Measurements from ENCODE around the gene MYADML2.

MYADML2 gene

GRCh38 chr17:81909966-81910839, 36.8 kb downstream of the MYADML2 start:
- no peak for DNase-seq

DNA sequence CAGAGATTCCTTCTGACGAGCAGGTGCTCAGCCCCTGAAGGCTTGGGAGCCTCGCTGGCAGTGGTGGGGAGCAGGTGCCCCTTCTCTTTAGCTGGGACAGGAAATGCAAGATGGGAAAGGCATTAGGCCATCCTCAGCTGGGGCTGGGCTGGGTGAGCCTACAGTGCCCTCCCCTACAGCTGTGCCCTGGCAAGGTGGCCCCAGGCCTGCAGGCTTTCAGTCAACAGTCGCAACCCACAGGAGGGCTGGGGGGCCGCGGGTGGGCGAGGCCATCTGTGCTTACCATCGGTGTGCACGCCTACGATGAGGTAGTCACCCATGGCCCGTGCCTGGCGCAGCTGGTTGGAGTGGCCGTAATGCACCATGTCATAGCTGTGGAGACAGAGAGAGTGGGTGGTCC, 37.8 kb downstream of the MYADML2 start:
- DNase-seq, result no peak

DNA sequence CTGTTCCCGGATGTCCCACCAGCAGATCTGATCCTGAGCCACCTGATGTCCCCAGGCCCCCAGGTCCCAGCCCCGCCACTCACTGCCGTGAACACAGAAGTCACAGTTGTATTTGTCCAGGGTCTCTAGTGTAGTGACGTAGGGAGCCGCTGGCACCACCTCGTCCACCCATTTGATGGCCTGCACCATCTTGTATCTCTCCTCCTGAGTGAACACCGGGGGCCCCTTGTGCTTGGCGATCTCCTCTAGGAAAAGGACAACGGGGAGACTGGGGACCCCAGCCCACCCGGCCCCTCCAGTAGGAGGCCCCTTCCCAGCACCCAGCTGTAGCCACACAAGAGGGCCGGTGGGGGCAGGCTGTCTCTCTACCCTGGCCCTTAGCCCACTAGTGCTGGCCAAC, 38.2 kb downstream of the MYADML2 start:
- no peak for DNase-seq

- no peak for DNase-seq
Measured at GRCh38 chr17:81907219-81908145, 39.6 kb downstream of the MYADML2 start.

DNA sequence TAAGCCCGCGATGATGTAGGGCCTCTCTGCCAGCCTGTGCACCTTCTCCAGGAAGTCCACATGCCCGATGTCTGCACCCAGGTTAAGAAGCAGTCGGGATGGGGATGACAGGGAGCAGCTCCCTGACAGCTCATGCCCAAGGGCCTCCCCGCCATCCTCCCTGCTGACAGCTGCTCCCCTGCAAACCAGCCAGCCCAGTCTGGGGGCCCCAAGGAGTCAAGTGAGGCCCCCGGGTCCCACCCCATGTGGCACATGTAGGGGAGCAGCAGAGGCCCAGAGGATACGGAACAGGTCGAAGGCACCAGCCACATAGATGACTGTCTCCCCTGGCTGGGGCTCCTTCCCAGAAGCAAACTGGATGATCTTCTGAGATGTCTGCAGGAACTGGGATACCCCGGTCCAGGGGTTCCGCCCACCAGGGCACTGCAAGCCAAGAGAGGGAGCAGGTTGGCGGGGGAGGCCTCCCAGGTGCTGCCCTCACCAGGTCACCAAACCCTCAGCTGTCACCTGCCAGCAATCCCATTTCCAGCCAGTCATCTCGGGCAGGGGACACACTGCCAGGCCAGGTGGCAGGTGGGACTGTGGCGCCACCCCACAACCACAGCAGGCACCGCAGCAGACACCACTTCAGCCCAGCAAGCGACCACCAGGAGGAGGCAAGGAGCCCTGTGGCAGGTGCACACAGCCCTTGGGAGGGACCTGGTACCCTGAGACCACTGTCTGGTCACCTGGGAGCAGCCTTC, 40.4 kb downstream of the MYADML2 start:
- DNase-seq, result no peak

DNA sequence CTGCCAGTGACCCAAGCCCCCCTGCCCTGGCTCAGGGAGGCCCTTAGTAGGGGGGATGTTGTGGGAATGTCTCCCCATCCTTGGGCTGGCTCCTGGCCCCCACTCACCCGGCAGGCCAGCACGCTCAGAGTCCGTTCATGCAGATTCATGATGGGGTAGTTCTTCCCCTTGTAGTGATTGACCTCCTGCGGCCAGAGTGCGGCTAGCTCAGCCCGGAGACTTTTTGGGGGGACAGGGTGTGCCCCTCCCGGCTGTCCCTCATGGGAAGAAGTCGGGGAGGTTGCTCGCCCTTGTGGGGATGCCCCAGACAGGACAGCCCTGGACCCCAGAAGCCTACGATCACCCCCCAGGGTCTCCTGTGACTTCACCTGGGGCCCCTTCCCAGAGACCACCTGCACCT, 41.0 kb downstream of the MYADML2 start:
- DNase-seq, result no peak

GRCh38 chr17:81905424-81905875, 41.6 kb downstream of the MYADML2 start:
- DNase-seq, result no peak

DNA sequence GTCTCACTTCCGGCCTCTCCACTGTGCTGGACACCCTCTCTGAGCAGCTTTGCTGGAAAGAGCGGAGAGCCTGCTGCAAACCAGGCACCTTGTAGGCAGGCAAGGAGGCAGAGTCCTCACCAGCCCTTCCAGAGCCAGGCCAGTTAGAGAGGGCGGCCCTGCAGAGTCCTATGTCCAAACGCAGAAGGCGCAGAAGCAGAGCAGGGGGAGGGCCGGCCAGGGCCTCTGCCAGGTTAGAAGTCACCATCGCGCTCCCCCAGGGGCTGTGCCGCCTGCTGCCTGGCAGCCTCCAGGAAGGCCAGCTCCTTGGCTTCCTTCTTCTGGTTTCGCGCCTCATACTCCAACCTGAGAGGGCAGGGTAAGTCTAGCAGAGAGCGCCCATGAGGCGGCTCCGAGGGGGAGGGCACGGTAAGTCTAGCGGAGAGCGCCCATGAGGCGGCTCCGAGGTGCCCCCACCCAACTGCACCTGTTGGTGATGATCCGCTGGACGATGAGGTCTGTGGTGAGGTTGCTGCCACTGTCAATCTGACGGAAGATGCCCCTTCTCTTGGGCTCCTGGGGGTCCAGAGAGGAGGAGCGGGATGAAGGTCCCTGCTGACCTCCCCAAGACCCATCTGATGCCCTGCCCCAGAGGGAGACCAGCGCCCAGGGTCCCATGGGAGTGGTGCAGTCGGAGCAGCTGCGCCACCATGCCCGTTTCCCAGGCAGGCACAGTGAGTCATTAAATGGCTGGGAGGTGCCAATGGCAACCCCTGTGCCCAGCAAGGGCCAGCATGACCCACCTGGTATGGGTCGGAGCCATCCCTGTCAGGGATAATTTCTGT, 42.2 kb downstream of the MYADML2 start:
- no peak for DNase-seq

DNA sequence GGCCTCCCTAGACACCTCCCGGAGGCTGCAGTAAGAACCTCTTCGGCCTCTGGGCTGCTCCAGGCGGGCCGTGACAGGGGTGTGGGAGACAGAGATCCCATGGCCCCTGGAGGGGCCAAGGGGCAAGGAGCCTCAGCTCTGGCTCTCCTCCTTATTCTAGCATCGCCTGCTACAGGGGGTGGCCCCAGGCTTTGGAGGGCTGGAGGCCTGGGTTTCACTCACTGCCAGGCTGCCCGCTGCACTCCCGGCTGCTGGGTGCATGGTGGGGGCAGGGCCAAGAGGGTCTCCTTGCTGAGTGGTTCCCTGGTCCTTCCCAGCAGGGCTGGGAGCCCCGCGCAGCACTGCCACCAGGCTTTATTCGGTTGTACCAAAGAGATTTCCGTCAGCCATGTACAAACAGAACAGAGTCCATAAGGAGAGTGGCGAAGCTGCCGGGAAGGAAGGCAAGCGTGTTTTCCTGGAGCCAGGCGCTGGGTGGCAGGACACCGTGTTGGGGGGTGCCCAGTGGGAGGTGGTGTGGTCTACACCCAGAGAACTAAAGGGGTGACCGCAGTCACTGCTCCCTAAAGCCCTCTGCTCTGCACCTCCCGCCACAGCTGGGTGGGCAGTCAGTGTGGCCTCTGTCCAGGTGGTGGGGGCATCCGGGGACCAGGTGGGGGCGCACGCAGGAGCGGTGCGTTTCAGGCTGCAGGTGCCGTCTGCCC, 43.0 kb downstream of the MYADML2 start:
- DNase-seq, result no peak

DNA sequence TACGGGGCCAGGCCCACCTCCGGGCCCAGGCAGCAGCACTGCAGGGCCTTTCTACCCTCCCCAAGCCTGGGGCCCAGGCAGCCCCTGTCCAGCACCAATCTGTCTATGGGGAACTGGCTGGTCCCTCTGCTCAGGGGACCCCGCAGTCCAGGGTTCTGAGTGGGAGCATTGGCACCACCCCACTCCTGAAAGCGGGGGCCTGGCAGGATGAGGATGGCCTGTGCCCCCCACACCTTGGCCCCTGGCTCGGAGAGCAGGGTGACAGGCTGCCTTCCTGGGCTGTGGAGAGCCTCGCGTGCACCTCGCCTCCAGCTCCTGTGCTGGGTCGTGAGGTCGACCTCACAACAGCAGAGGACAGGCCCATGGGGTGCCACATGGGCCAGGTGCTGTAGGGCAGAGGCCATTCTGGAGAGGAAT, 43.6 kb downstream of the MYADML2 start:
- DNase-seq, result no peak

DNA sequence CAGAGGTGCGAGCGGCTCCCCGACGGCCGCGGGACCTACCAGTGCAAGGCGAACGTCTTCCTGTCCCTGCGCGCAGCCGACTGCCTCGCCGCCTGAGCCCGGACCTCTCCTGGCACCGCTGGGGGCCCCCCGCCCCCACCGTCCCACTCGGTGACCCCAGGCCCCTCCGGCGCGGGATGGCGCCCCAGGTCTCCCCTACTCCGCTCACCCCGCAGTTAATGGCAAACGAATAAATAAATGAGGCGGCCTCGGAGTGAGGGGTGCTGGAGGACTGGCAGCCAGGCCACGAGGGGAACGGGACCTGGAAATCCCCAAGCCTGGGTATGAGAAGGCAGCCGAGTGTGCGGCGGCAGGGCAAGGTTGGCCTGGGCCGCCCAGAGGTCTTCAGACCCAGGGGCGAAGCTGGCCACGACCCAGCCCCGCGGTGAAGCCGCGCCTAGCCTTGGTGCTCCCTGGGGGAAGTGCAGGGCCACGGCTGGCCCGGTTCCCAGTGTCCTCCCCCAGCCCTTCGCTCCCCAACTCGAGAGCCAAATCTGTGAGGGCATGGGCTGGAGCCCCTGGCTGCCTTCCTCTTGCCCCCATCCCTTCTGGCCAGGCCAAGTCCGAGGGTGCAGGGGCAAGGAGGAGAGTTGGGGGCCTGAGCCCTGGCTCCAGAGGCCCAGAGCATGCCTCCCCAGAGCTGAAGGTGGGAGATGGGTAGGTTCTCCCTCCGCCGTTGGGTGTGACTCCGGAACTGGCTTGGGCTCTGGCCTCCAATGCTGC, 44.2 kb downstream of the MYADML2 start:
- DNase-seq, result no peak

DNA sequence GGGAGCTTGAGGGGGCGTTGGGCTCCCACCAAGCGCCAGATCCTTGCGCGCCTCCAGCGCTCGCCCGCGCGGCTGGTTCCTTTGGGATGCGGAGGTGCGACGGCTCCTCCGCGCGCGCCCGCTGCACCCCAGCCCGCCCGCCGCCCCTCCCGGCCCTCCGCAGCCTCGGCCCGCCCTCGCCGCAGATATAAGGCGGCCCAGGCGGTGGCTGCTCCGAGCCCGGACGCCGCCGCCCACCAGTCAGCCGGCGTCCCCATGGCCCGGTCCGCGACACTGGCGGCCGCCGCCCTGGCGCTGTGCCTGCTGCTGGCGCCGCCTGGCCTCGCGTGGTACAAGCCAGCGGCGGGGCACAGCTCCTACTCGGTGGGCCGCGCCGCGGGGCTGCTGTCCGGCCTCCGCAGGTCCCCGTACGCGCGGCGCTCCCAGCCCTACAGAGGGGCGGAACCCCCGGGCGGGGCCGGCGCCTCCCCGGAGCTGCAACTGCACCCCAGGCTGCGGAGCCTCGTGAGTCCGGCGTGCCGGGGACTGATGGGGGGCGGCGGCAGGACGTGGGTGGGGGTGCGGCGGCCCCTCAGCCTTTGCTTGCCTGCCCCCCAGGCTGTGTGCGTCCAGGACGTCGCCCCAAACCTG, 44.9 kb downstream of the MYADML2 start, which contains the start of gene NPB:
TSS of gene NPB (plus strand) at position 216 of the 630 bp plus-strand sequence. CDS start at position 256, 40 bp downstream.
- DNase-seq, result no peak

DNA sequence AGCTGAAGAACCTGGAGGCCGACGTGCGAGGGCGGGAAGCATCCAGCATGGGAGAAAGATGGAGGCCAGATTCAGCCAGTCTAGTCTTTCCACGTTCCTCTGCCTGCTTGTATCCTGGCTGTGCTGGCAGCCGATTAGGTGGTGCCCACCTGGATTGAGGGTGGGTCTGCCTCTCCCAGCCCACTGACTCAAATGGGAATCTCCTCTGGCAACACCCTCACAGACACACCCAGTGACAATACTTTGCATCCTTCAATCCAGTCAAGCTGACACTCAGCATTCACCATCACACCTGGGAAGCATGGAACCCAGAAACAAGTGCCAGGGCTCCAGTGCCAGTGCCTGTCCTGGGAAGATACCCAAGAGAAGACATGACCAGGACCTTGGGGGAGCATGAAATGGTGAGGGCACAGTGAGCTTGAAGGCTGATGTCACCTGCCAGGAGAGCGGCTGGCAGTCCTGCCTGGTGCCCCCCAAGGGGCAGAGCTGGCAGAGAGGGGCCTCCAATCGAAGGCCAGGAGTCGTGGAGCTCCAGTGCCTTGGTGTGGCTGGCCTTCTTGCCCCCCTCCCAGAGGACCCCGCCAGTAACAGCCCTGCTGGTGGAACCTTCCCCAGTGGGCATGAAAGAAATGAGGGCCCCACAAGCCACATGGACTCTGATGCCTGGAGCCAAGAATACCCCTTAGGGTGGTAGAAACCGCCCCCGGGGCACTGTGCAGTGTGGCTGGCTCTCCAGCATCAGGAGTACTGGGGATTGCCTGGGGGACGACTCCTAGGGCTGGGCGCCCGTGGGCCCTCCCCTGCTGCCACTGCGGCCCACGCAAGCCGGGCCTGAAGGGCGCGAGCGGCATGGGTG, 45.6 kb downstream of the MYADML2 start:
- DNase-seq, result no peak

GRCh38 chr17:81900181-81900820, 46.7 kb downstream of the MYADML2 start:
- no peak for DNase-seq

DNA sequence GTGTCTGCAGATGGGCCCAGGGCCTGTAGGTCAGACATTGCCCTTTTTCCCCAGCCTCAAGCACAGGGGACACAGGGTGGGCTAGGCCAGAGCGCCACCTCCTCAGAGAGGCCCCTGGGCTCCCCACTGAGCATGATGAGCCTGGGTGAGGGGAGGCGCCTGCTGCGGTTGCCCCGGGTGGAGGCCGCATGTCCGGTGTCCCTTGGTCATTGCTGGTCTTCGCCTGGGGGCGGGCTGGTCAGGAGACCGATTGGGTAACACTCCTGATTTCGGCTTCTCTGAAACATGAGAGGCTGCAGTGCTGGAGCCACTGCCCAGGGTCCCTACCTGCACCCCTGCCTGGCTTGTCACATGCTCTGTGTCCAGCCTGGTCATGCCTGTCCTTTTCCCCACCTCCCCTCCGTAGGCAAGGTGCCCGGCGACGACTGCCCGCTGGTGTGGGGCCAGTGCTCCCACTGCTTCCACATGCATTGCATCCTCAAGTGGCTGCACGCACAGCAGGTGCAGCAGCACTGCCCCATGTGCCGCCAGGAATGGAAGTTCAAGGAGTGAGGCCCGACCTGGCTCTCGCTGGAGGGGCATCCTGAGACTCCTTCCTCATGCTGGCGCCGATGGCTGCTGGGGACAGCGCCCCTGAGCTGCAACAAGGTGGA, 47.4 kb downstream of the MYADML2 start:
- DNase-seq, result no peak

- DNase-seq, result no peak
Measured at GRCh38 chr17:81898885-81899284, 48.1 kb downstream of the MYADML2 start.

- DNase-seq, result no peak
Measured at GRCh38 chr17:81898029-81898866, 48.8 kb downstream of the MYADML2 start.

All from NCI-H510A treated with DMSO at 0.1 percent for 48 hours (cell line).